H1 (cell line): ENCODE measurements around the gene CUEDC1. TPM values are rescaled to one million over a fixed set of nuclear protein-coding genes. Genes with fewer than 3 reads are reported as not detected.

ENCODE experiments used
- CTCF ChIA-PET: fragments of 300-600 bp; sonication (Branson Sonifier 250); formaldehyde crosslinking; loops from one replicate; lab custom pipeline; 2021; ENCODE audit not compliant: partially characterized antibody; lab: Charles Lee
- POLR2A ChIA-PET: fragments of 300-600 bp; sonication (Branson Sonifier 250); formaldehyde crosslinking; loops from one replicate; lab custom pipeline; 2021; ENCODE audit warnings: inconsistent platforms; ENCODE audit not compliant: partially characterized antibody; lab: Charles Lee
- DNase-seq, 2 experiments: peaks; one replicate each; pipeline versions ENCODE4 v3.0.0 to v3.0.0-alpha.2; 2010 to 2022; ENCODE audit warnings: low spot score in 2 of 2, low read depth in 1 of 2, mixed read lengths in 1 of 2
- FAIRE-seq: peaks from 2 replicates; lab custom pipeline; 2011; peaks lifted over from hg19 to GRCh38; lab: Jason Lieb, UNC
- H2AFZ ChIP-seq: 2 replicates; pipeline ENCODE4 v1.8.1; 2012; ENCODE audit warnings: low read length, inconsistent platforms
- H2AK5ac ChIP-seq: 2 replicates; pipeline ENCODE4 v1.6.1; 2013; ENCODE audit warnings: low read depth, low read length
- H2BK120ac ChIP-seq: replicated peaks from 2 replicates; pipeline ENCODE3; 2013; ENCODE audit warnings: low read depth, low read length, inconsistent platforms
- H2BK12ac ChIP-seq: 2 replicates; pipeline ENCODE4 v1.6.1; 2013; ENCODE audit warnings: low read depth, low read length
- H2BK15ac ChIP-seq: 2 replicates; pipeline ENCODE4 v1.6.1; 2013; ENCODE audit warnings: low read length
- H2BK20ac ChIP-seq: 2 replicates; pipeline ENCODE4 v1.6.1; 2013; ENCODE audit warnings: low read length
- H2BK5ac ChIP-seq: 2 replicates; pipeline ENCODE4 v1.6.1; 2013; ENCODE audit warnings: low read depth, low read length
- H3K14ac ChIP-seq: 2 replicates; pipeline ENCODE4 v1.6.1; 2013; ENCODE audit warnings: inconsistent platforms; ENCODE audit not compliant: insufficient read length
- H3K18ac ChIP-seq: 2 replicates; pipeline ENCODE4 v1.6.1; 2013; ENCODE audit warnings: low read length; ENCODE audit errors: extremely low read depth
- H3K23ac ChIP-seq: 2 replicates; pipeline ENCODE4 v1.6.1; 2013; ENCODE audit warnings: inconsistent platforms; ENCODE audit not compliant: insufficient read length
- H3K23me2 ChIP-seq: 2 replicates; pipeline ENCODE4 v1.6.1; 2013; ENCODE audit warnings: low read depth, low read length
- H3K27ac ChIP-seq: 2 replicates; pipeline ENCODE4 v1.6.1; 2011; ENCODE audit warnings: low read depth, low read length, inconsistent platforms
- H3K27me3 ChIP-seq, 4 experiments: replicated peaks in 1 of 4; 1 replicate in 1 of 4; 2 replicates in 3 of 4; pipeline versions ENCODE4 v1.6.1 to v1.8.1; 2011 to 2013; ENCODE audit warnings: low read length in 3 of 4, mild to moderate bottlenecking in 3 of 4, inconsistent platforms in 2 of 4, mixed read lengths in 2 of 4, moderate library complexity in 1 of 4; ENCODE audit not compliant: control insufficient read depth in 3 of 4, insufficient read depth in 3 of 4; ENCODE audit errors: extremely low read depth in 1 of 4
- H3K36me3 ChIP-seq, 4 experiments: 2 replicates each; pipeline versions ENCODE4 v1.6.1 to v1.8.1; 2011 to 2013; ENCODE audit warnings: mild to moderate bottlenecking in 4 of 4, low read length in 3 of 4, moderate library complexity in 2 of 4, control low read depth in 1 of 4, inconsistent platforms in 1 of 4; ENCODE audit not compliant: insufficient read depth in 4 of 4, control insufficient read depth in 2 of 4
- H3K4ac ChIP-seq: replicated peaks from 2 replicates; pipeline ENCODE3; 2013; ENCODE audit warnings: low read length, low read depth, mixed read lengths, inconsistent platforms; ENCODE audit not compliant: insufficient read length
- H3K4me1 ChIP-seq, 4 experiments: replicated peaks in 1 of 4; 1 replicate in 1 of 4; 2 replicates in 3 of 4; pipeline versions ENCODE4 v1.6.1 to v1.8.1; 2011 to 2013; ENCODE audit warnings: low read length in 3 of 4, inconsistent platforms in 2 of 4, mixed read lengths in 1 of 4; ENCODE audit not compliant: insufficient read depth in 4 of 4, control insufficient read depth in 3 of 4
- H3K4me2 ChIP-seq, 2 experiments: 2 replicates each; pipeline versions ENCODE4 v1.6.1 to v1.8.1; 2011 to 2013; ENCODE audit warnings: low read depth in 2 of 2, low read length in 2 of 2, control low read depth in 1 of 2, inconsistent platforms in 1 of 2, mild to moderate bottlenecking in 1 of 2; ENCODE audit not compliant: insufficient read depth in 1 of 2
- H3K4me3 ChIP-seq, 4 experiments: fragments of 200-600, 300-600 bp in 1 of 4; sonication (generic), shearing (Covaris generic), sonication (Bioruptor Twin) in 1 of 4; 2 replicates each; pipeline versions ENCODE4 v1.5.1 to v1.8.1; 2011 to 2016; ENCODE audit warnings: low read length in 4 of 4, low read depth in 3 of 4, control low read depth in 2 of 4, inconsistent platforms in 2 of 4, mild to moderate bottlenecking in 2 of 4, mixed read lengths in 1 of 4, moderate library complexity in 1 of 4; ENCODE audit not compliant: insufficient read depth in 2 of 4; ENCODE audit errors: extremely low read depth in 1 of 4
- H3K56ac ChIP-seq: replicated peaks from 2 replicates; pipeline ENCODE3; 2013; ENCODE audit warnings: low read depth, mild to moderate bottlenecking, mixed read lengths, low read length, inconsistent platforms; ENCODE audit not compliant: insufficient read length
- H3K79me1 ChIP-seq: 2 replicates; pipeline ENCODE4 v1.6.1; 2013; ENCODE audit warnings: low read depth, low read length, control low read depth
- H3K79me2 ChIP-seq, 2 experiments: 2 replicates each; pipeline versions ENCODE4 v1.6.1 to v1.8.1; 2012 to 2013; ENCODE audit warnings: low read length in 2 of 2, mild to moderate bottlenecking in 2 of 2, inconsistent platforms in 1 of 2; ENCODE audit not compliant: insufficient read depth in 2 of 2, control insufficient read depth in 1 of 2
- H3K9ac ChIP-seq, 4 experiments: replicated peaks in 1 of 4; 1 replicate in 1 of 4; 2 replicates in 3 of 4; pipeline versions ENCODE4 v1.6.1 to v1.8.1; 2011 to 2013; ENCODE audit warnings: low read depth in 3 of 4, low read length in 3 of 4, control low read depth in 2 of 4, mild to moderate bottlenecking in 2 of 4, moderate library complexity in 2 of 4, inconsistent platforms in 1 of 4; ENCODE audit errors: extremely low read depth in 1 of 4
- H3K9me3 ChIP-seq, 2 experiments: 2 replicates each; pipeline versions ENCODE4 v1.6.1 to v1.8.1; 2012 to 2013; ENCODE audit warnings: mild to moderate bottlenecking in 2 of 2, moderate library complexity in 2 of 2, control low read depth in 1 of 2, inconsistent platforms in 1 of 2, low read depth in 1 of 2, low read length in 1 of 2, mixed read lengths in 1 of 2; ENCODE audit not compliant: insufficient read depth in 2 of 2
- H4K20me1 ChIP-seq, 2 experiments: replicated peaks in 1 of 2; 2 replicates each; pipeline versions ENCODE3 to v1.8.1; 2011 to 2013; ENCODE audit warnings: inconsistent platforms in 2 of 2, low read length in 2 of 2, mild to moderate bottlenecking in 1 of 2; ENCODE audit not compliant: insufficient read depth in 2 of 2, control insufficient read depth in 1 of 2
- H4K5ac ChIP-seq: 2 replicates; pipeline ENCODE4 v1.6.1; 2013; ENCODE audit warnings: low read length, low read depth, mixed read lengths, inconsistent platforms; ENCODE audit not compliant: insufficient read length
- H4K8ac ChIP-seq: 2 replicates; pipeline ENCODE4 v1.8.0; 2013; ENCODE audit warnings: mild to moderate bottlenecking, moderate library complexity, low read length, inconsistent platforms; ENCODE audit not compliant: insufficient read depth; ENCODE audit errors: extremely low read depth
- H4K91ac ChIP-seq: replicated peaks from 2 replicates; pipeline ENCODE3; 2013; ENCODE audit warnings: low read length, mixed read lengths, inconsistent platforms; ENCODE audit not compliant: insufficient read length
- ASH2L ChIP-seq: fragments of 200-600, 300-600 bp; sonication (generic); IDR thresholded peaks from one replicate; pipeline ENCODE4 v1.7.1; 2017; ENCODE audit warnings: low read length
- RBBP5 ChIP-seq: IDR thresholded peaks from 2 replicates; pipeline ENCODE4 v1.7.1; 2012; ENCODE audit warnings: low read depth, mild to moderate bottlenecking, inconsistent platforms, low read length, moderate library complexity, borderline replicate concordance
- WGBS, 2 experiments: shearing (Covaris generic) in 1 of 2; methylation state at CpG; one replicate each; pipeline versions ENCODE4 v1.1.6 to v1.1.7; 2013 to 2015; ENCODE audit warnings: low lambda C conversion rate in 2 of 2, mixed read lengths in 2 of 2, inconsistent platforms in 1 of 2, low coverage in 1 of 2, missing lambda C conversion rate in 1 of 2; ENCODE audit not compliant: insufficient replicate concordance in 2 of 2, insufficient coverage in 1 of 2, insufficient read length in 1 of 2; ENCODE audit errors: extremely low coverage in 1 of 2, missing lambda C conversion rate in 1 of 2; 5-methylcytosine and 5-hydroxymethylcytosine counted together
- polyA plus RNA-seq, 7 experiments: library from polyadenylated mRNA; depleted of rRNA in 3 of 7; stranded (reverse) in 5 of 7; unstranded in 2 of 7; fragments of >200 nt in 5 of 7; fragments of 200-250 nt in 2 of 7; gene quantifications; 1 replicate in 5 of 7; 2 replicates in 1 of 7; 4 replicates in 1 of 7; pipeline versions ENCODE4 v1.2.1 to v1.2.3, GENCODE V29; 2011 to 2013; ENCODE audit warnings: missing spikeins in 2 of 7, mixed read lengths in 2 of 7
- total RNA-seq: library from RNA; stranded (reverse); fragmentation: NEBNext Ultra II Directional; extraction: Animal tissue kit (Norgen Biotek cat#: 25700); gene quantifications from 2 replicates; pipeline ENCODE4 v1.2.1, GENCODE V29; 2021
- TF ChIP-seq, protein P1 (sequence below): IDR thresholded peaks from 2 replicates; pipeline ENCODE4 v1.6.1; 2012; ENCODE audit warnings: inconsistent platforms
- TF ChIP-seq, protein P2 (sequence below): IDR thresholded peaks from 2 replicates; pipeline ENCODE4 v1.6.1; 2011; ENCODE audit warnings: low read depth, mild to moderate bottlenecking, low read length; ENCODE audit not compliant: insufficient read depth

The CUEDC1 gene
- total and polyA plus RNA-seq, 2 of the 8 experiments (the other 6 are each of a cell fraction or from before 2014, with no cell fraction given): 4.0 to 10.7 TPM

DNA sequence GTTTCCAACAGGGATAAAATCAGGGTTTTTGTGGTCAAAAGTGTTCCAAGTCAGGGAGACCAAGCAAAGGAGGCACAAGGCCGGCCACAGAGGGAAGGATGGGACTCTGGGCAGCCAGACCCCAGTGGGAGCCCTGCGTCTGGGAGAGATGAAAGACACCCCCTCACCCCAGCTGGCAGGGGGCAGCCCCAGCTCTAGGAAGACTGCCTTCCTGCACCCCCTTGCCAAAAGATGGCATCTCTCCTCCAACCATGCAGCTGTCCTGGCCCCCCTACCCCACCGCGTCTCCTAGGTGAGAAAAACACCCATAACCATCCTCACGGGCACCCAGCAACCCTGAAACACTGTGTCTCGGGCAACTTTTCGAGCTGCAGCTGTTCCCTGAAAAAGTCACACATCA lies 51.3 kb downstream of the CUEDC1 start:
- Histone ChIP-seq H2AFZ (no peak overlapping the region), H2BK20ac (no peak overlapping the region), H2BK15ac (no peak overlapping the region), H3K79me2 (no peaks in the 10 kb centered on the region), H4K91ac (no peak overlapping the region), H3K36me3 (no peaks in the 10 kb centered on the region), H3K23ac (no peak overlapping the region), H2BK12ac (no peak overlapping the region), H4K20me1 (no peaks in the 10 kb centered on the region), H3K4me1 (peaks cover 5 to 27% (median 20%) of the 10 kb centered on the region in 4 experiments), H4K5ac (no peak overlapping the region), H3K4me3 (no peak overlapping the region), H4K8ac (no peak overlapping the region), H3K4me2 (no peak overlapping the region), H3K23me2 (no peaks in the 10 kb centered on the region), H3K79me1 (no peaks in the 10 kb centered on the region), H3K18ac (no peak overlapping the region), H3K4ac (no peak overlapping the region), H3K14ac (no peak overlapping the region), H3K27ac (no peak overlapping the region), H3K9ac (no peak overlapping the region), H3K9me3 (no peaks in the 10 kb centered on the region), H3K27me3 (no peaks in the 10 kb centered on the region), H2AK5ac (no peak overlapping the region), H2BK120ac (no peak overlapping the region), H3K56ac (no peak overlapping the region), H2BK5ac (no peak overlapping the region)
- POLR2A ChIA-PET: interaction anchor here (0.8 to 3.9 kb wide), 10 partner anchors 9 to 96 kb away, joined by 3 to 18 read pairs (median 5); partner anchors contain the start of genes CUEDC1 and VEZF1
- FAIRE-seq: no peak
- TF ChIP-seq, protein P1, sequence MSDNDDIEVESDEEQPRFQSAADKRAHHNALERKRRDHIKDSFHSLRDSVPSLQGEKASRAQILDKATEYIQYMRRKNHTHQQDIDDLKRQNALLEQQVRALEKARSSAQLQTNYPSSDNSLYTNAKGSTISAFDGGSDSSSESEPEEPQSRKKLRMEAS: no peak
- TF ChIP-seq, protein P2, sequence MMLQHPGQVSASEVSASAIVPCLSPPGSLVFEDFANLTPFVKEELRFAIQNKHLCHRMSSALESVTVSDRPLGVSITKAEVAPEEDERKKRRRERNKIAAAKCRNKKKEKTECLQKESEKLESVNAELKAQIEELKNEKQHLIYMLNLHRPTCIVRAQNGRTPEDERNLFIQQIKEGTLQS: no peak
- TF ChIP-seq ASH2L (no peak), RBBP5 (no peak)
- CTCF ChIA-PET: interaction anchor here (0.9 to 5.7 kb wide), 19 partner anchors 8 to 209 kb away, joined by 3 to 31 read pairs (median 9); partner anchors contain the start of gene CUEDC1
- WGBS, 2 experiments: 87% methylated on average over 7 of the region's 7 CpGs; no CpG with 5 or more reads in 1 of the 2 experiments
- DNase-seq: no peak
